Right lobe of liver (tissue), 4 donors: ENCODE data around the gene PYDC2.

Experiments
- CTCF ChIP-seq, 4 donors: fragments of 200-600 bp in 3 of 4; fragments of 450-650 bp in 1 of 4; IDR thresholded peaks; one replicate each; pipeline versions ENCODE4 v1.5.1 to v1.8.0; 2016 to 2022; ENCODE audit warnings: antibody characterized with exemption in 4 of 4, mild to moderate bottlenecking in 2 of 4
- POLR2A ChIP-seq: fragments of 450-650 bp; IDR thresholded peaks from one replicate; pipeline ENCODE4 v1.6.1; 2017; ENCODE audit warnings: antibody characterized with exemption, mild to moderate bottlenecking
- donor health status: DM: no; HTN: no; CAD: no.
- donor health status: DM: no; HTN: no; CAD: no.
- donor health status: DM: no; HTN: yes; CAD: no.

- TF ChIP-seq CTCF (IDR thresholded peaks at IDR 0.05) (no peak), POLR2A (no peak)
Observed at GRCh38 chr3:191470080-191470479, 9.1 kb downstream of the PYDC2 start.
